ACC112 (cell line): ENCODE measurements around the gene KLHL20.
"Not testable (repeated sequence)": the region's sequence is repeated elsewhere in the genome, so short reads cannot be mapped to it uniquely, and the experiment has no call there.

ENCODE experiments used
- H2AFZ ChIP-seq: fragments of 200-600 bp; sonication (generic); one replicate; pipeline ENCODE4 v1.6.0; 2017; ENCODE audit warnings: antibody characterized with exemption, low read length; ENCODE audit not compliant: unreplicated experiment
- H3K27ac ChIP-seq: fragments of 200-600 bp; sonication (generic); 2 replicates; pipeline ENCODE4 v1.5.1; 2014; ENCODE audit warnings: low read depth, mild to moderate bottlenecking, antibody characterized with exemption, low read length, moderate library complexity
- H3K27me3 ChIP-seq: fragments of 200-600 bp; sonication (generic); 2 replicates; pipeline ENCODE4 v1.6.1; 2014; ENCODE audit warnings: mild to moderate bottlenecking, antibody characterized with exemption, low read length, moderate library complexity, mixed read lengths; ENCODE audit not compliant: insufficient read depth
- H3K36me3 ChIP-seq: fragments of 200-600 bp; sonication (generic); 2 replicates; pipeline ENCODE4 v1.6.1; 2016; ENCODE audit warnings: mild to moderate bottlenecking, antibody characterized with exemption, low read length, moderate library complexity, mixed read lengths; ENCODE audit not compliant: insufficient read depth
- H3K4me1 ChIP-seq: fragments of 200-600 bp; sonication (generic); one replicate; pipeline ENCODE4 v1.6.1; 2016; ENCODE audit warnings: low read length, mixed read lengths; ENCODE audit not compliant: insufficient read depth, unreplicated experiment, control insufficient read depth
- H3K4me3 ChIP-seq: fragments of 200-600 bp; sonication (generic); 2 replicates; pipeline ENCODE4 v1.5.1; 2014; ENCODE audit warnings: mild to moderate bottlenecking, low read depth, low read length
- H3K79me2 ChIP-seq: fragments of 200-600 bp; sonication (generic); one replicate; pipeline ENCODE4 v1.6.0; 2016; ENCODE audit warnings: low read length; ENCODE audit not compliant: control insufficient read depth, unreplicated experiment, insufficient read depth

The KLHL20 gene

GRCh38 chr1:173714759-173715537, at the start of gene KLHL20:
TSS of gene KLHL20 (plus strand) at chr1:173714981. CDS start at chr1:173716044, 1,063 bp downstream.
- peaks cover 11% of the 10 kb centered on the region for H3K4me1 ChIP-seq
- H3K27me3 ChIP-seq, result peaks cover 2% of the 10 kb centered on the region; the same call in 1 of the 2 replicates
- H2AFZ ChIP-seq, result peak within 1 kb of the TSS; percentile 100
- H3K36me3 ChIP-seq, result no peaks in the 10 kb centered on the region
- H3K4me3 ChIP-seq, result peak within 1 kb of the TSS; percentile 90
- peak within 1 kb of the TSS; percentile 37 for H3K27ac ChIP-seq
- peaks cover 28% of the 10 kb centered on the region for H3K79me2 ChIP-seq

GRCh38 chr1:173666646-173667045, 48.1 kb upstream of the KLHL20 start:
- H3K27ac ChIP-seq, result no peak overlapping the region
- H3K79me2 ChIP-seq, result no peaks in the 10 kb centered on the region
- H2AFZ ChIP-seq, result no peak overlapping the region

GRCh38 chr1:173669491-173669941, 45.3 kb upstream of the KLHL20 start, which contains the start of gene ANKRD45:
TSS of gene ANKRD45 (minus strand) at chr1:173669851. CDS start at chr1:173659418, 10,433 bp downstream.
- H3K4me1 ChIP-seq, result peaks cover 4% of the 10 kb centered on the region
- no peaks in the 10 kb centered on the region for H3K27me3 ChIP-seq
- no peaks in the 10 kb centered on the region for H3K36me3 ChIP-seq
- no peak within 1 kb of the TSS for H3K27ac ChIP-seq
- H2AFZ ChIP-seq, result peak within 1 kb of the TSS; percentile 45
- H3K79me2 ChIP-seq, result no peaks in the 10 kb centered on the region
- H3K4me3 ChIP-seq, result peak within 1 kb of the TSS; percentile 81

More at GRCh38 chr1:173666646-173667045, 48.1 kb upstream of the KLHL20 start:
- H3K27me3 ChIP-seq, result no peaks in the 10 kb centered on the region
- H3K4me1 ChIP-seq, result peaks cover 4% of the 10 kb centered on the region
- no peak overlapping the region for H3K4me3 ChIP-seq
- H3K36me3 ChIP-seq, result no peaks in the 10 kb centered on the region

- not testable (repeated sequence) for H3K27me3 ChIP-seq, H2AFZ ChIP-seq, H3K4me1 ChIP-seq, H3K79me2 ChIP-seq, H3K36me3 ChIP-seq, H3K27ac ChIP-seq, H3K4me3 ChIP-seq
Measured at GRCh38 chr1:173674496-173674895, 40.3 kb upstream of the KLHL20 start.

GRCh38 chr1:173680152-173680551, 34.6 kb upstream of the KLHL20 start:
- not testable (repeated sequence) for H3K27me3 ChIP-seq, H3K4me1 ChIP-seq, H3K79me2 ChIP-seq, H2AFZ ChIP-seq, H3K36me3 ChIP-seq, H3K27ac ChIP-seq, H3K4me3 ChIP-seq

- H3K4me1 ChIP-seq, result no peaks in the 10 kb centered on the region
- no peaks in the 10 kb centered on the region for H3K36me3 ChIP-seq
- no peak overlapping the region for H3K27ac ChIP-seq
- no peaks in the 10 kb centered on the region for H3K79me2 ChIP-seq
- peak overlapping the region; percentile 13 for H2AFZ ChIP-seq
- no peak overlapping the region for H3K4me3 ChIP-seq
- H3K27me3 ChIP-seq, result no peaks in the 10 kb centered on the region
Measured at GRCh38 chr1:173682184-173682583, 32.6 kb upstream of the KLHL20 start.

- H3K27ac ChIP-seq, H3K79me2 ChIP-seq, H2AFZ ChIP-seq, H3K36me3 ChIP-seq, H3K27me3 ChIP-seq, H3K4me3 ChIP-seq, H3K4me1 ChIP-seq: not testable (repeated sequence)
Measured at GRCh38 chr1:173683838-173684237, 30.9 kb upstream of the KLHL20 start.

- H3K4me1 ChIP-seq, H3K4me3 ChIP-seq, H2AFZ ChIP-seq, H3K79me2 ChIP-seq, H3K27me3 ChIP-seq, H3K36me3 ChIP-seq, H3K27ac ChIP-seq: not testable (repeated sequence)
Measured at GRCh38 chr1:173685121-173685520, 29.7 kb upstream of the KLHL20 start.

- no peaks in the 10 kb centered on the region for H3K79me2 ChIP-seq
- no peaks in the 10 kb centered on the region for H3K4me1 ChIP-seq
- no peak overlapping the region for H3K4me3 ChIP-seq
- H3K36me3 ChIP-seq, result no peaks in the 10 kb centered on the region
- H3K27ac ChIP-seq, result no peak overlapping the region
- no peak overlapping the region for H2AFZ ChIP-seq
- peaks cover 4% of the 10 kb centered on the region; the same call in 1 of the 2 replicates for H3K27me3 ChIP-seq
Measured at GRCh38 chr1:173688300-173688699, 26.5 kb upstream of the KLHL20 start.

GRCh38 chr1:173693238-173693637, 21.5 kb upstream of the KLHL20 start:
- no peak overlapping the region for H3K27ac ChIP-seq
- no peak overlapping the region for H3K4me3 ChIP-seq
- H3K27me3 ChIP-seq, result peaks cover 19% of the 10 kb centered on the region
- no peaks in the 10 kb centered on the region for H3K4me1 ChIP-seq
- H3K36me3 ChIP-seq, result no peaks in the 10 kb centered on the region
- no peaks in the 10 kb centered on the region for H3K79me2 ChIP-seq
- H2AFZ ChIP-seq, result no peak overlapping the region

- not testable (repeated sequence) for H3K27me3 ChIP-seq, H3K79me2 ChIP-seq, H2AFZ ChIP-seq, H3K4me1 ChIP-seq, H3K4me3 ChIP-seq, H3K36me3 ChIP-seq, H3K27ac ChIP-seq
Measured at GRCh38 chr1:173701299-173701698, 13.5 kb upstream of the KLHL20 start.
